HG02571 (cell line): ENCODE results near the gene TMED7.
"Not testable (repeated sequence)": the region's sequence is repeated elsewhere in the genome, so short reads cannot be mapped to it uniquely, and the experiment has no call there.

ENCODE experiments used
- ATAC-seq: cut with Tn5 transposase; IDR thresholded peaks from one replicate; pipeline ENCODE4 v1.9.1; 2021; ENCODE audit warnings: mild to moderate bottlenecking, moderate library complexity; ENCODE audit not compliant: unreplicated experiment

TMED7 gene

GRCh38 chr5:115625579-115626444, at the start of gene TMED7:
TMED7 (minus strand) TSS chr5:115626036; CDS start chr5:115625792, 244 bp downstream.
- peak; percentile 91 for ATAC-seq

GRCh38 chr5:115674782-115675181, 48.9 kb upstream of the TMED7 start:
- not testable (repeated sequence) for ATAC-seq

DNA sequence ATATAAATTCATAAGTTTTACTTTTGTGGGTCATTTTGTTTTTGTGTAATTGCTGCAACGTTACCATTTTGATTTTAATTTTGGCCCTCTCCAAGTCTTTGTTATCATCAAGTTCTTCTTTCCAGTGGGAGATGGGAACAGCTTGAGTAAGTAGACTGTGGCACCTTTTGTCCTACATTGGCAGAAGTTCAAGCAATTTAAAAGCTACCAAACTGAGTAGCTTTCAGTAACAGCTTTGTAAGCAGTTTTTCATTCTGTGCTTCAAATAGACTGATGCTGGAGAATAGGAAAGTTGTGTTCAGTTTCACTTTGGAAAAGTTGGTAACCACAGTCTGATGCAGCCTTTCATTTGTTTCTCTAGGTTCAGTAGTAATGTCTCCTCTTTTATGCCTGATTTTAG, 47.8 kb upstream of the TMED7 start:
- ATAC-seq, result no peak

- ATAC-seq, result no peak
Observed at GRCh38 chr5:115671939-115672338, 46.1 kb upstream of the TMED7 start.

GRCh38 chr5:115666023-115666422, 40.2 kb upstream of the TMED7 start:
- no peak for ATAC-seq

GRCh38 chr5:115661563-115661962, 35.7 kb upstream of the TMED7 start:
- ATAC-seq, result no peak

DNA sequence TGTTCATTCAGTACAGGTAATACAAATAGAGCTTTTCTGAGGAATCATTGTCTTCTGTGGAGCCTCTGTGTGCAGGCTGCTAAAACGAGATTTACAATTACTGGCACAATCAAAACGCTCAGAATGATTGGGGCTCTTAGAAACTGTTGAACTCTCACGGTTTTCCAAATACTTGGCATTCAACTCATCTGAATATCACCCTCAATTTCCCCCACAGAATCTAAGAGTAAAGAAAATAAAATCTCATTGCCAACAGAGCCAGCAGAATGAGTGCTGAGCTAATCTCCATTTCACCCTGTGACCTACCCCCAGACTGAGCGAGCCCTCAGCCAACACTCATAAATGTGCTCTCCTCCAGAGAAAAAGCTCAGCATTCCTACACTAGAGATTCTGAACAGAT, 35.3 kb upstream of the TMED7 start:
- no peak for ATAC-seq

DNA sequence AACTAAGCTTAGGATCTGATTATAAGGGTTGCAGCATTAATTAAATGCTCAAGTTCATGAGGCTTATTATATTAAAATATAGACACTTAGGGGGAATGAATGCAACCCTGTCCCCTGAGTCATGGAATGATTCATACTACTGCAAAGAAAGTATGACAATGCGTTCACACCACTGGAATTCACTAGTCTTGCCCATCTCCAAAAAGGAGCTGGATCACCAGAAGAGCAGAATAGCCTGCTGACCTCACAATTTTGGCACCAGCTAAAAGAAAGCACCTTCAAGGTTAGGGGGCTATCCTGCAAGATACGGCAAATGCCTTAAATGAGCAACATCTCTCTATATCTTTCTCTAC, 32.0 kb upstream of the TMED7 start:
- ATAC-seq, result no peak

DNA sequence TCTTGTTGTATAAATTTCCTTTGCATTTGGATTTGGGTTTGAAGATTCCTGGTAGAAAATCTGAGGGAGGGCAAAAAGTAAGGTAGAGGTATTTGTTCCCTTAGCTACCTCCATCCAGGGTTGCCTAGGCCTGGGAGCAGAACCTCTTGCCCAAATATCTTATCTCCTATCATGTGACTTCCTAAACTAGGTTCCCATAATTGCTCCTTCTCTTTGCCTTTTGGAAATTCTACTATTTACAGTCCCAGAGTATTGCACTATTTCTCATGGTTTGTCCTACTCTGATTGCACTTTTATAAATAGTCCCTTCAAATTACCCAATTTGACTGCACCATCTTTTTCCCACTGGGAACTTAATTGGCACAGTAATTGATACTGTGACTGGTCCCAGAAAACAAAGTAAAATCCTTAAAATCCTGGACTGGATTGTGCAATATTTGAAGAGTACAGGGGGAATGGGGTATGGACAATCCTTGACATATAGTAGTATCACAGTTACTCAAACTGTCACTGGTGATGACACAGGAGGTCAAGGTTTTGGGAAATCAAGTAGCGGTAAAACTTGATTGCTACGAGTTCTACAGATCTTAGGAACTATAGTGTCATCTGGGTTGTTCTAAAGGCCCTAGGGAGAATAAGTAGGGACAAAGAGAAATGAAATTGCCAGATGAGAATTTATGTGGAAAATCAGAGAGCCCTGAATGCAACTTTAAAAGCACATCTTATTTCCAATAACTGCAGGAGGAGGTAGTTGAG, 31.5 kb upstream of the TMED7 start:
- ATAC-seq, result no peak

- no peak for ATAC-seq
Observed at GRCh38 chr5:115656404-115656803, 30.6 kb upstream of the TMED7 start.

DNA sequence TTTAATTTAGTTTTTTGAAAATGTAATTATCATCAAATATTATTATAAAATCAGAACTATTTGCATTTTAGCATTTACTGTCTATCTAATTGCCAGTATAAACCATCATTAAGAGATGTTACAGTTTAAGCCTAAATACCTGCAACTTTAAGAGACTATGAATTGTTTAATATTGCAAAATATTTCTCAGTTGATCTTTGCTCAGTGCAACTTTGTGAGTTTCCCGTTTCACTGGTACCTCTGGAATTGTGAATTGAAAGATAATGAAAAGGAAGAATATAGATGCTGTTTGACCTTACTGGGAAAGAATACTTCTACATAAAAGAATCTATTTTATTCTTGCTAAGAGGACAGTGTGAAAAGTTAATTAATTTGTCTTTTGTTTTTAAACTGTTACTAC, 30.2 kb upstream of the TMED7 start:
- ATAC-seq, result no peak

GRCh38 chr5:115649541-115649940, 23.7 kb upstream of the TMED7 start:
- ATAC-seq, result no peak

DNA sequence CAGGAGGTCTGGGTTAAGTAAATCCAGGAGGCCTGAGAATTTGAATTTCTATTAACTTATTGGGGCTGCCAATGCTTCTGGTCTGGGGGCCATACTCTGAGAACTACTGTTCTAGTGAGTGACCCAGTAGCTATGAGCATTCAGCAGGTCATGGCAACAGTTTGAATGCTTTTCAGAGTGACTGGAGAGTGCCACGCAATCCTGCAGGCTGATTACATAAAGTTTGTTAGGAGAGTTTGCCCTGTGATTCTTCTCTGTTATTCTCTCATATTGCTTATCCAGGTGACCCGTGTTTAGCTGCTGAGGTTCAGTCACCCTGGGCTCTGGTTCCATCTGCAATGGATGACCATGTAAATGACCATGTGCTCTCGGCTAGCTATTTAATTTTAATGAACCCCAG, 22.2 kb upstream of the TMED7 start:
- ATAC-seq, result no peak

DNA sequence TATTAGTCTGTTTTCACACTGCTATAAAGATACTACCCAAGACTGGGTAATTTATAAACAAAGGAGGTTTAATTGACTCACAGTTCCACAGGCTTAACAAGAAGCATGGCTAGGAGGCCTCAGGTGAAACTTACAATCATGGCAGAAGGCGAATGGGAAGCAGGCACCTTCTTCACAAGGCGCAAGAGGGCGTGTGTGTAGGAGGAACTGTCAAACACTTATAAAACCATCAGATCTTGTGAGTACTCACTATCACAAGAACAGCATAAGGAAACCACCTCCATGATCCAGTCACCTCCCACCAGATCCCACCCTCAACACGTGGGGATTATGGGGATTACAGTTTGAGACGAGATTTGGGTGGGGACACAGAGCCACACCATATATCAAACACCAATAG, 19.6 kb upstream of the TMED7 start:
- ATAC-seq, result not testable (repeated sequence)

DNA sequence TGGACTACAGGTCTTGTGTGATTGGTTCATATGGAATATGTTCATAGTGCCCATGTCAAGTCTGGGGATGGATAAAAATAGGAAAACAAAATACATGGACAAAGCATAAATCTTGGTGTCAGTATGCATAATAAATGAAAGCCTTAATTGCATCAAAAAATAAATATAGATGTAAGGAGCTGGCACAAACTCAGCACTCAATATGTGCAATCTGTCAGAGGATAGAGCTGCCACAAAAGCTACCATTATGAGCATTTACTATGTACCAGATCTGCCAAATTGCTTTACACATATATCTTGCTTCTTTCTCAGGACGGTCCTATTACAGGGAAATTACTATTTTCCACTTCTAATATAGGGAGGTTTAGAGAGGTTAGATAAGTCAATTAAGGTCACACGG, 18.2 kb upstream of the TMED7 start:
- no peak for ATAC-seq

DNA sequence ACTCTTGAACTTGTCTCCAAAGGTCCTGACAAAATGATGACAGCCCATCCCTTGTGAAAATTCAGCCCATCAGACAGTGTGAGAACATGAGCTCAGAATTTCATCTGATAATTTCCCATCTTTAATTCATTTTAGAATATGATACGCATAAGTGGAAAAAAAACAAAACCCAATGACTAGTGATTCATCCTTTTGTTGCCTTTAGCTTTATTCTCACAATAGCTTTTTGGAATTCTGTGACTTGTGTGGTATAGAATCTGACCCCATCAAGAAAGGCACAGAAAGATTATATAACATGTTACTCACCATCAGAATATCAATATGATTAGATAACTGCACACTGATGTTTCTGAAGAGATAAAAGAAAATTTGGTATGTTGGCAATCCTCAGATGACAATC, 16.1 kb upstream of the TMED7 start:
- ATAC-seq, result no peak

DNA sequence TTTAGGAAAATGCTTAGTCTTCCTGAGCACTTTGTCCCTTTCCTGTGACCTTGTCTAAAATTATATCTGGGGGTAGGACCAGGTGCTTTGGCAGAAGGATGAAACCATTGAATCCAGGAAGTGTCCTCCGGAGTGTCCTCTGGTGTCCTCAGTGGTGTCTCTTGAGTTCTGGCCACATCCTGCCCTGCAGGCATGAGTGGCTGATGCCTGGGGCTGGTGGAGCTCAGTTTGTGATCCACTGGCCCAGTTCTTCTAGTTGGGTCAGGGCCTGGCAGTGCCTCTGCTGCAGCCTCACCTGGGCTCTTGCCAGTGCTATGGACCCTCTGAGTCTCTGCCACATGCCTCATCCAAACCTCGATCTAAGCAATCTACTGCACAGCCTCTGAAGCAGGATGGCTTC, 14.4 kb upstream of the TMED7 start:
- ATAC-seq, result no peak

DNA sequence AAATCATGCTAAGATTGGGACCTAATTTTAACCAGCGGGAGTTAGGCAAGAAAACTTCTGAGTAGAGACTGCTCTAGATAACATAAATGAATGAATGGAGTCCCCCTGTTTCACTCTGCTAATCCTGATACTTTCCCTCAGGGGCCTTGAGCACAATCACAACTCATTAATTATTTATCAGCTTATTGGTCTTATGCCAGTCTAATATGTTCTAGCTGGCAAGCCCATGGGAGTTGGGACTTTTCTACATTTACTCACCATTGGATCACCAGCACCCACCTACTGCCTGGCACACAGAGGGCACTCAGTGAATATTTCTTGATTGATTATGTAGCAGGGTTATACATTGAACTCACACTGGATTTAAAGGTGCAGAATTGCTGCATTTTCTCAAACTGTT, 13.5 kb upstream of the TMED7 start:
- ATAC-seq, result no peak

- ATAC-seq, result no peak
Observed at GRCh38 chr5:115637507-115637906, 11.7 kb upstream of the TMED7 start.

- ATAC-seq, result no peak
Observed at GRCh38 chr5:115636008-115636407, 10.2 kb upstream of the TMED7 start.

DNA sequence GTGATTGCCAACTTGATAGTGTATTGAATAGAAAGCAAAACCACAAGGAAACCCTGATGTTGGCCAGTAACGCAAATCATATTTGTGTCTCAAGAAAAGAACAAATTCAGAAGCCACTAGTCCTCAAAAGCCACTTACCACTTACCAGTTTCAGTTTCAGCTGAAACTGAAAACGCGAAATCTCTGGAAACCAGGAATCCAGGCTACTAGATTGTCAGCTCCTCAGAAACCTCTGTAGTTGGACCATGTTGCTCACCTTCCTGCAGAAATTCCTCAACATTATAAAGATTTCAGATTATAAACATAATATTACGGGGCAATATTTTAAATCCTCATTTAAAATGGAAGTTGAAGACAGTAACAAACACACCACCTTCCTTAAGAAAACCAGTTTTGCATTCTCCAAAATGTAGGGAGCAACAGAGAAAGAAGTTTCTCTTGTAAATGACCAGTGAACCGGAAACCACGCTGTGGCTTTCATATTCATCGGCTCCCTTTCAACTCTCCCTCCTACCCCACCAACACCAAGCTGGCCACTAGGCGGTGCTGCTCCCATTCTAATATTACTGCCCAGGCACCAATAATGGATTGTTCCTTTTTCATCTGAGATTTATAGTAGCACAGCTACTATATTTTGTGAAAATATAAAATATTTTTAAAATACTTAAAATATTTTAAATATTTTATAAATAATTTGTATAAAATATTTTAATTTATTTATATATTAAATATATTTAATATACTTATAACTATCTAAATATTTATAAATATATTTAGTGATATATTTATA, 8.7 kb upstream of the TMED7 start:
- peak; percentile 67 for ATAC-seq

- ATAC-seq, result no peak
Observed at GRCh38 chr5:115629903-115630302, 4.1 kb upstream of the TMED7 start.
